ENCODE measurements around the gene DDB1.

Gene DDB1

DNA sequence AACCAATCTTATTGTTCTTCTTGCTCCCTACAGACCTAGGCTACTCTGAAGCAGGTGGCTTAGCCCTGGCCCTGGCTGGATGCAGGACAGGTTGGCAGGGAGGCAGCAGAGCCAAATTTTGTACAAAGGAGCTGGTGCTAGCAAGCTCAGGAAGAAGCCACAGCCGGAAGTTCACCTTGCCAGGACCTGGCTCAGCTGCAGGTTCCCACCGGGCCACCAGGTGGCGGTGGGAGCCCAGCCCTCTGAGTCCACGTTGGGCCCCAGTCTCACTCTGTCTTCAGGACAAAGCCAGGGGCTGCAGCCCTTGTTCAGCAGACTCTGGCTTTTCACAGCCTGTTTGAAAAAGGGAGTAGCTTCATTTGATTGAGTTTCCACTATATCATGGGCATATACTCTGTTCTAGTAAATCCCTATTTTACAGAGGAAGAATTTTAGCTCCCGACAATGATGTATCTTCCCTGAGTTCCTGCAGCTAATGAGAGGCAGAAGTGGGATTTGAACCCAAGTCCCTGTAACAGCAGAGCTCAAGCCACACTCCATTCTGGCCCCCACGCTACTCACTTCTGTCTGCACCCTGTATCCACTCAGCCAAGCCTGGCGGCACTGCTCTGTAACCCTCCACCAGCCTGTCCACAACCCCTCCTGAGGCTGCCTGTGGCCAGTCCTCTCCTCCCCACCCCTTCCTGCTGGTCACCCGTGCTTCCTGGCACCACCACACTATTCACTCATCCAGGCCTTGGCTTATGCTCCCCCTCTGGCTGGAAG is 3.4 kb upstream of the DDB1 start:
- peak in 33 of 56 donors; percentile 9 to 63 (median 25) for DNase-seq

DNA sequence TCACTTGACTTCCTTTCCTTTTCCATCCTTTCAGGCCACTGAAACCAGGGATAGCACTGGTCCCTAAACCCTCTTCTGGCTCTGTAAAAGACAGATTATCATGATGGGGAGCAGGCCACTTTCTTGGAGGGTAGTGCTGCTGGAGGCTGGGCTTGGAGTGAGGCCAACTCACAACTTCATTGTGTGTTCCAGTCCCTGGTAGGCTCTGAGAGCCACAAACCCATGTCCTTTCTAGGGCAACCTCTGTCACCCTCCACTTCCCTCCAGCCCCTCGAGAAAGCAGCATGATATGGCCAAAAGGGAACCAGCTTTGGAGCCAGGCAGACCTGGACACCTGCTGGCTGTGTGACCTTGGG is 2.4 kb upstream of the DDB1 start:
- no peak for DNase-seq

- DNase-seq = no peak
Observed at GRCh38 chr11:61334434-61335354, 1.8 kb upstream of the DDB1 start.

DNA sequence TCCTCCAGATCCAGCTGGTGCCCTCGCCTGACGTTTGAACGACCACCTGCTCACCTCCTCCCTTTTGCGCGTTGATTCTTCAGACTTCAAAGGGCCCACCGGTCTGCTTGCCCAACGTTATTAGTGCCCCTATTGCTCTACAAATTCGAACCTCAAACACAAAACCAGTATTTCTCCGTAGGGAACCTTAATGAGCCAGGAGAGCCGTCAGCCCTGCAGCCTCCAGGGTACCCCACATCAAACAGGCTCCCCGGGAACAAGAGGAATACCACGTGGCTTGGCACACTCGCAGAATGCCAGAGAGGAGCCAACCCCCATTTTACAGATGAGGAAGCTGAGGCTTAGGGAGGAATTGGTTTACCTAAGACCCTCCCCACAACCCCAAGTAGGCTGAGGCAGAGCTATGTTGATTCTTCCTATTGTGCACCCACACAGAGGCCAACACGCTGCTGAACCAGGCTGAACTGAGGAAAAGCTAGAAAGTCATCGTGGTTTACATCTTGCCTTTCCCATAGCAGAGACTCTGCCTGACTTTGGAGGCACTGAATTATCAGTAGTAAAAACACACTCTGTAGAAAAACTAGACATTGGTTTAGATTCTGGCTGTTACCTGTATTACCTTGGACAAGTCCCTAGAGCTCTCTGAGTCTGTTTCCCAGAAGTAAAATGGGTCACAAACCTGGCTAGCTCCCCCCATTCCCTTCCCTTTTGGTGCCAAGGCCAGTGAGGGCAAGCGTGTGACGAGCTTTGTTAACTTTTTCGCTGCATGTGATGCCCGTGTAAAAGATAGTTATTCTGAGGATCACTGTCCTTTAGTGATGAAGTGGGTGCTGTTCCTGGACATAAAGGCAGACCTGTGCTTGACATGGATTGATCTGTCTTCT is 887 bp upstream of the DDB1 start:
- DNase-seq = no peak

DNA sequence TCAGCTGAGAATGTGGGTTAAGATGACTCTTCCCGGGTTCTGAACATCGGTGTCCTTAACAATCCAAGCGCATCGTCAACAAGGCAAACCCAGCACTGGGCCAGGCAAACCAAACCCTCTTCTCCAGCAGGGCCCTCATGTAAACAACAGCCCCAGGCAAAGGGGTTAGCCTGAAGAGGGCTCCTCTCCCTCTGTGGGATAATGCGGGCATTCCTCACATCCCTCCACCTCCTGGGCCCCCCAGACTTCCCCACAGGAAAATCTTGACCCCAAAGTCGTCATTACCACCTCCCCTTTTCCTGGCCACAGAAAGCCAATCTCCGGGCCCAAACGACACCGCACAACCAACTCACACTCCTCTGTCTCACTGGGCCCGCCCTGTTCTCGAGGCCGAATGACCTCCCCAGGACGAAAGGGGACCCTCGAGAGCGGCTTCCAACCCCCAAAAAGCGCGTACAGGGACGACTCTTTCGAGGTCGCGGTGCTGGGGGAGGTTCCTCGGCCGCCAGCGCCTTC is 566 bp downstream of the DDB1 start:
- DNase-seq = peak in 2 of 56 donors; percentile 9 to 15

- DNase-seq = no peak
Observed at GRCh38 chr11:61331651-61332050, 1.3 kb downstream of the DDB1 start.

DNA sequence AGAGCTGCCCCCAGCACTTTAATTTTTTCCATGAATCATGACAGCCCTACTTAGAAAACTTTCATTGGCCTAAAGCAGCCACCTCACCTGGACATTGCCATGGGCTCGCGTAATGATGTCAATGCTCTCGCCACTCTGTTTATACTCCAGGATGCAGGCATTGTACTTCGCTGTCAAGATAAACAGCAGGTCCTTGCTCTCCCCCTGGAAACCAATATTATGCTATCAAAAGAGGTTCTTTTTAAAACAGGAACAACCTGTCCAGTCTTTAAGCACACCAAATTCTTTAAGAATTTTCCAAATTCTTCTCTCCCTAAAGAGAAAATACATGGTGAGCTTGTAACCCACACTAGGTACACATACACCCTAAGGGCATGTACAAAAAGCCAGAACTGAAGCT is 3.0 kb downstream of the DDB1 start:
- DNase-seq = no peak

DNA sequence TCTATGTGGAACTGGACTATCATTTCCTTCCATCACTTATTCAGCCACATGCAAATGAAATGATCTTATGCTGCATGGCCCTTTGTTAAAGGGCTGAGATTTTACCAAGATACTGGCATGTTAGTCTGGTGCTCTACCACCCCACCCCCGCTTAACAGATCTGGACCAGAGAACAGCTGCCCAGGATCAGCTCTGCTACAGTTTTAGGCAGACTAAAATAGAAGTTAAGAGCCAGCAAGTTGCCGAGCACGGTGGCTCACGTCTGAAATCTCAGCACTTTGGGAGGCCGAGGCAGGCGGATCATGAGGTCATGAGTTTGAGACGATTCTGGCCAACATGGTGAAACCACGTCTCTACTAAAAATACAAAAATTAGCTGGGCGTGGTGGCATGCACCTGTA is 4.6 kb downstream of the DDB1 start:
- DNase-seq = no peak

DNA sequence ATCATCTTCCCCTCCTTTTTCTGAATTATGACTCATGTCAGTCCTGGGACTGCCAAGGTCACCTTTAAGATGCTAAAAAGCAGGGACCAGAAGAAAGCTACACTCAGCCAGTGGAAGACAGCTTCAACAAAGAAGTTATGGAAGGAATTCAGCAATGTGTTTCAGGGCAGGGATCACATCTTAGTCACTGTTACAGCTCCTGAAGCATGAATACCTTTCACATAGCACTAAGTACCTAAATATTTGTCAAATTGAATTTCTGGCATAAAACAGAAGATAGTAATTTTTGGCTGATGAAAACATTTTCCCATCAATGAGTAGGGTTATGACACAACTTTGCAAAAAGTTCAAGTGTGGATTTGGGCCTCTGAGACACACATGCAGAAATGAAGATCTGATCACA is 5.2 kb downstream of the DDB1 start:
- DNase-seq = no peak

DNA sequence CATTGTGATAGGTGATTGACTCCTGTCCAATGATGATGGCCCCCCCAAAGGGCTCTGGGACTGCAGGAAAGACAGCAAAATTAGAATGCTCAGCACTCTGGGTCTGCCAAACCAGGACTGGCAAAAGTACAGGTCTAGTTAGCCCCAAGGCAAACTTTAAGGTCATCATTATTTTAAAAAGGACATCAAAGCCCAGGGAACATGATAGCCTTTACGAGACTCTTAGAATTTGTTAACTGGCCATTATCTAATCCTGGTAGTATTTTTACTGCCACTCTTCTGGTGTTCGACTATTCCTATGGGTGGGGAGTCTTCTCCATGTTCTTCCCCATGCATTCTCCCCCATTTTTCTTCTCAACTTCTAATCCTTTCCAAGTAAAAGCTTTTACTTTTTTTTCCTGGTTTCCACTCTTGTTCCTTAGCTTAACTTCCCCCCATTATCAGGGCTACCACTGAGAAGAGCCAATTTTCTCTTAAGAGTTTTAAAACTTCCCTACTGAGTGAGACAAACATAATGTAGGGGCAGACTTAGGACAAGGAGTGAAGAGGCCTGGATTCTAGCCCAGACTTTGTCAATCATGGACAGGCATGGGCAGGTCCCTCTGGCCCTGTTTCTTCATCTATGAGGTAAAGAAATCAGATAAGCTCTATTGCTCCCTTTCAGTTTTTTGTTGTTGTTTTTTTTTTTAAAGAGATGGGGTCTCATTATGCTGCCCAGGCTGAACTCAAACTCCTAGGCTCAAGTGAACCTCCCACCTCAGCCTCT is 7.1 kb downstream of the DDB1 start:
- peak in 2 of 56 donors; percentile 10 to 18 for DNase-seq

- no peak for DNase-seq
Observed at GRCh38 chr11:61315260-61315659, 17.6 kb downstream of the DDB1 start.

DNA sequence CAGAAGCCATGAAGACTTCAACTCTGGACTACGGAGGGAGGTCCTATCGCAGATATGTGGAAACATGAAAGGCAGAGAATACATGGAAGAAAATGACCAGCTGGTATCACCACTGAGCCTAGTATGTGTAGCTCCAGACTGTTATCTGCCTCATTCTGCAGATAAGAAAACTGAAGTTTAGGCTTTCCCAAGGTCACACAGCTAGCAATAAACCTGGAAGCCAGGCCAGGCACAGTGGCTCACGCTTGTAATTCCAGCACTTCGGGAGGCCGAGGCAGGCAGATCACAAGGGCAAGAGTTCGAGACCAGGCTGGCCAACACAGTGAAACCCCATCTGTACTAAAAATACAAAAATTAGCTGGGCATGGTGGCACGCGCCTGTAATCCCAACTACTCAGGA is 22.2 kb downstream of the DDB1 start:
- no peak for DNase-seq

DNA sequence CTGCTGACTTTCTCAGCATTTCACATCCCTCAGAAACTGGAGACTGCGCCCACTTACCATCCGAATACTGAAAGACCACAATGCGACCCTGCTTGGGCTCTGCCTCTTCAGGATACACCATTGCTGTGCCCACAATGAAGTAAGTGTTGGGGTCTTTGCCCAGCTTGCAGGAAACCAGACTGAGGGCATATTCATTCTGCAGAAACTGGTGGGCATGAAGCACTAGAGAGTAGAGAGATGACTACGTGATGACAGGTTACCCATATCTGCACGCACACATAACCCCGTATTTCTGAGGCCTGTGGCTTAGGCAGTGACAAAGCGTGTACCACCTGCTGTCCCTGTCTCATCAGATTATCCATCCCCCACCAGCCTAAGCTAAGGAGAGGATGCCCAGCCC is 23.2 kb downstream of the DDB1 start:
- no peak for DNase-seq

DNA sequence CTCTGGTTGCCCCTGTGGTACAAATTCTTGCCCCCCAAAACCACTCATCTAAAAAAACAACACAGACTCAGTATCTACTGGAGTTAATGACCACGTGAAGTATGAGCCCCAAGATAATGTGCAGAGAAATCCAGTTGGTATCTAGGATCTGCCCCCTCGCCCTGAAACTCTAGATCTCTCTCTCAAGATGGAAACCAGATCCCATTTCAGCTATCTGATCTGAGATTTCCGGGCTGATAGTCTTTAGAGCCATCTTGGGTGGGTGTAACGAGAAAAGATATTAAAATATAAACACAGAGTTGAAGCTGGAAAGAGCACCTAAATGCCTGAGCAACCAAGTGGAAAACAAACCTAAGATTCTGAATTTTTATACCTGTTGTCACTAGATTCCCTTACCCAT is 23.8 kb downstream of the DDB1 start:
- DNase-seq = no peak

GRCh38 chr11:61307354-61307753 is 25.6 kb downstream of the DDB1 start:
- no peak for DNase-seq

- DNase-seq = no peak
Observed at GRCh38 chr11:61306221-61306620, 26.7 kb downstream of the DDB1 start.

DNA sequence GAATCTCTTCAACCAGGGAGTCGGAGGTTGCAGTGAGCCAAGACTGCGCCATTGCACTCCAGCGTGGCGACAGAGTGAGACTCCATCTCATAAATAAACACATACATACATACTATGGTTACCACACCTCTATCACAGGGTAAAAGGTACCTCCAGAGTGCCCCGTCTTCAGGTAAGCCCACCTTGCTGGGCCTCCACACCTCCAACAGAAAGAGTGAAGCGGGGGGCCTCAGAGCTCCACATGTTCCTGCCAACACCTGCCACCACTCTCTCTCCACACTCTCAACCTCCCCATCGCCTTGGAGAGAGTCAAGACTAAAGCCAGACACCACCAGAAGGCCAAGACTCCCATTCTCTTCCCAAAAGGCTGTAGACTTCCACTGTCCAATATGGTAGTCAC is 27.5 kb downstream of the DDB1 start:
- DNase-seq = no peak

DNA sequence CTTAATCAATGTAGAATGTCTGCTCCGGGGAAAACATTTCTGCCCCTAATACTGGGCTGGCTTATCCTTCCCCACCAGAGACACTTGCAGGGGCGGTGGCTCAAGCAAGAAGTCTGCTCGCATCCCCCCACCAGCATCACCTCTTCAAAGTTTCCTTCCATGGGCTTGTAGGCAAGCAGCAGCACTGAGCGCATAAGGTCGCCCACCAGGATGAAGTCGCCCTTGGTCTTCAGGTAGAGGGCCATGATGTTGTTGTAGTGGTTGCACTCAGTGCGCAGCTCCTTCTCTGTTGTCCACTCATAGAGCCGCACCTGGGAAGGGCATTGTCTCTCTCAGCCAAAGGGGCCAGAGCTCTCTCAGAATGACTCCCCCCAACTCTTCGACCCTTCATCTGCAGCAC is 29.2 kb downstream of the DDB1 start:
- DNase-seq = no peak

DNA sequence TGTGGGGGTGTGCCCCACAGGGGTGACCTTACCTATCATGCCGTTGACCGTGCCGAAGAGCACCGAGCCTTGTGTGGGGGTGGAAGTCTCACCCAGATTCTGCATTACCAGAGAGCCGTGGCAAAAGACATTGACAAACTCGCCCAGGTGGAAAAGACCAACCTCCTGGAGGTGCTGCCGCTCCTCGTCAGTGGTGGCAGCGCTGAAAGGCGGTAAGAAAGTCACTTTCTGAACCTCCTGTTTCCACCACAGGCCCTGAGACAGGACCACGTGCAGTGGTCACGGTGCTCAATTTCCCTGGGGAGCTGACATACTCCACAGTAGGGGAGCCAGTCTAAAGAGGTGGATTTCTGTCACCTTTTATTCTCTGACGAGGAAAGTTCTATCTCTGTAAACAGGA is 30.4 kb downstream of the DDB1 start:
- DNase-seq = no peak

DNA sequence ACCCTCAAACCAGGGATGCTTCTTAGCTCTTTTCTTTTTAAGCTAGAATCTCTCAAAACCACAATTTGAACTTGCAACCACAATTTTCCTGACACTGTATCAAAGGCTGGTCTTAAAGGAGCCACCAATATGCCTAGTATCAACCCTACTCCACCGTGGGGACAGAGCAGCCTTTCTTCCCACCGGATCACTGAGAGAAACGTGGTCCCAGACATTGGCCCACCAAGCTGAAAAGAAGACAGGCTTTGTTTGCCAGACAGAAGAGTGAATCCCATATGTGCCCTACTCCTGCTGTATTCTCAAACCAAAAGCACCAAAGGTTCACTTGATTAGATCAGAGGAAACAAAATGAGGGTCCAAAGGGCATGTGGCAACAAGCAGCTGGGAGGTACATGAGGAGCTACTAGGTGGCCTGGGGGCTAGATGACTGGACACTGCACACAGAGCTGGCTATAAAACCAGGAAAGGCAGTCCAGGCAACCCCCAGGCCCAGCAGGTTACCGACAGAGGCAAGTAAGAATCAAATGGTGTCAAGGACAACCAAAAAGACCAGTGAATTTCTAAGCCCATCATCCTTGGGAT is 34.2 kb downstream of the DDB1 start:
- no peak for DNase-seq

Data from amygdala (tissue), 56 donors.